ENCODE results near the gene EEF2. TPM values are rescaled to one million over a fixed set of nuclear protein-coding genes. Genes with fewer than 3 reads are reported as not detected.
"Not testable (repeated sequence)": the region's sequence is repeated elsewhere in the genome, so short reads cannot be mapped to it uniquely, and the experiment has no call there.

Gene EEF2
- total RNA-seq, 1 donor from 2014 or later, result 2,451 TPM

DNA sequence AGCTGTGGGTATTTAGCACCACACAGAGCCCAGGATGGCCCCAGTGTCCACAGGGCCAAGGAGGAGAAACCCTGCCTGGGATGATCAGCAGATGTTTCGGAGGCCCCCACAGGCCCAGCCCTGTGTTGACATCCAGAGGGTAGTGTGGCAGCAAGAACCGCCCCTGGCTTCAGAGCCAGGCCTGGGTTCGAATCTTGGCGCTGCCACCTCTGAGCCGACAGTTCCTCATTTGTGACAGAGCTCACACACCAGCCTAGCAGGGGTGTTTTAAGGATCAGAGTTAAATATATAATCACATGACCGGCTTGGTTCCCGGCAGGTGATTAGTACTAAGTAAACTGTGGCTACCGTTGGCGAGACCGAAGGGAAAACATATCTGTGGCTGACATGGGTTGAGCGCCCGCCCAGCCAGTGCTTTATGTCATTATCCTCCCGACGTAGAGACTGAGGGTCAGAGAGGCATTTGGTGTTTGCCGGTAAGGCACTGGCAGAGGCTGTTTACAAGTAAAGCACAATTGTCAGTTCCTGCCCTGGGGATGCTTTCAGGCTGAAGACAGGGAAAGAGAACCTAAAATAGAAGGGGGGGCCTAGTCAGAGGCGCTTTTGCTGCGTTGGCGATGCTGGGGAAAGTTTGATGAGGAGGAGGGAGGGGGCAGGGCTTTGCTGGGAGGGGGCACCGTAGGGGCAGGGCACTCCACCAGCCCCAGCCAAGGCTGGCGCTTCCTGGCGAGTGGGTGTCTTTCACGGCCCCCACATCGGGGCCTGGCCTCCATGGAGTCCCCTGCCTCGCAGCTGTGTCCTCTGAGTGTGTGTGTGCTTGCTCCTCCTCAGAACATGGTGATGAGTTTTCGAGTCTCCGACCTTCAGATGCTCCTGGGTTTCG lies 27.1 kb upstream of the EEF2 start:
- Mint-ChIP-seq H3K4me1 (ENCODE audit: low read depth) (peaks cover 8% of the 10 kb centered on the region), H3K27ac (no peak overlapping the region), H3K27me3 (ENCODE audit: low read depth) (no peaks in the 10 kb centered on the region), H3K4me3 (ENCODE audit: low read depth) (no peak overlapping the region), H3K36me3 (ENCODE audit: low read depth) (peaks cover 26% of the 10 kb centered on the region), H3K9me3 (no peaks in the 10 kb centered on the region)
- intact Hi-C loops (cut with micrococcal nuclease), result no loop called here
- no peak for DNase-seq (ENCODE audit: low spot score)

DNA sequence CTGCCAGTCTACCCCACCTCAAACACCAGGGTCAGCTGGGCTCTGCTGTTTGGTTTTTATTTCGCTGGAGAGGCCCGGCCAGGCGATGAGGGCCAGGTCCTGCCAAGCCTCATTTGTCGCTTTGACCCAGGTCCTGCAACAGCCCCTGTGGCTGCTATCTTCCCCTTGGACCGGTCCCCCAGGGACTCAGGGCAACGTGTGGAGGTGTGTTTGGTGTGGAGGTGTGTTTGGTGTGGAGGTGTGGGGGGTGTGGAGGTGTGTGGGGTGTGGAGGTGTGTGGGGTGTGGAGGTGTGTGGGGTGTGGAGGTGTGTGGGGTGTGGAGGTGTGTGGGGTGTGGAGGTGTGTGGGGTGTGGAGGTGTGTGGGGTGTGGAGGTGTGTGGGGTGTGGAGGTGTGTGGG lies 26.2 kb upstream of the EEF2 start:
- H3K27ac Mint-ChIP-seq; intact Hi-C loops (cut with micrococcal nuclease); H3K27me3 Mint-ChIP-seq (ENCODE audit: low read depth); H3K9me3 Mint-ChIP-seq; DNase-seq (ENCODE audit: low spot score); H3K4me1 Mint-ChIP-seq (ENCODE audit: low read depth): not testable (repeated sequence)
- peaks cover 24% of the 10 kb centered on the region for H3K36me3 Mint-ChIP-seq (ENCODE audit: low read depth)
- peak overlapping the region; percentile 45 for H3K4me3 Mint-ChIP-seq (ENCODE audit: low read depth)

DNA sequence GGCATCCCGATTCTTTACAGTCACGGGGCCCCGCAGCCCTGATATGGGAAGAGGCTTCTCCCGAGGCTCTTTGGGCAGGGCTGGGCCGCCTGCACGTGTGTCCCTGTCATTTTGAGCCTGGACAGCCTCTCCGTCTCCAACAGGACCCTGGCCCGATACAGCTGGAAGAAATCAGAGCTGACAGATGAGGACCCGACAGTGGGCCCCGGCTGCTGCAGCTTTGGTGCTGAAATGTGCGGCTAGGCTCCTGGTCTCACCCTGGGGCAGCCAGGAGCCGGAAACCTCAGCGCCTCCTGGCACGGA lies 25.5 kb upstream of the EEF2 start:
- H3K4me1 Mint-ChIP-seq (ENCODE audit: low read depth), result peaks cover 8% of the 10 kb centered on the region
- no peak overlapping the region for H3K27ac Mint-ChIP-seq
- H3K9me3 Mint-ChIP-seq, result no peaks in the 10 kb centered on the region
- H3K36me3 Mint-ChIP-seq (ENCODE audit: low read depth), result peaks cover 24% of the 10 kb centered on the region
- no peak for DNase-seq (ENCODE audit: low spot score)
- intact Hi-C loops (cut with micrococcal nuclease), result no loop called here
- no peak overlapping the region for H3K4me3 Mint-ChIP-seq (ENCODE audit: low read depth)
- H3K27me3 Mint-ChIP-seq (ENCODE audit: low read depth), result no peaks in the 10 kb centered on the region

DNA sequence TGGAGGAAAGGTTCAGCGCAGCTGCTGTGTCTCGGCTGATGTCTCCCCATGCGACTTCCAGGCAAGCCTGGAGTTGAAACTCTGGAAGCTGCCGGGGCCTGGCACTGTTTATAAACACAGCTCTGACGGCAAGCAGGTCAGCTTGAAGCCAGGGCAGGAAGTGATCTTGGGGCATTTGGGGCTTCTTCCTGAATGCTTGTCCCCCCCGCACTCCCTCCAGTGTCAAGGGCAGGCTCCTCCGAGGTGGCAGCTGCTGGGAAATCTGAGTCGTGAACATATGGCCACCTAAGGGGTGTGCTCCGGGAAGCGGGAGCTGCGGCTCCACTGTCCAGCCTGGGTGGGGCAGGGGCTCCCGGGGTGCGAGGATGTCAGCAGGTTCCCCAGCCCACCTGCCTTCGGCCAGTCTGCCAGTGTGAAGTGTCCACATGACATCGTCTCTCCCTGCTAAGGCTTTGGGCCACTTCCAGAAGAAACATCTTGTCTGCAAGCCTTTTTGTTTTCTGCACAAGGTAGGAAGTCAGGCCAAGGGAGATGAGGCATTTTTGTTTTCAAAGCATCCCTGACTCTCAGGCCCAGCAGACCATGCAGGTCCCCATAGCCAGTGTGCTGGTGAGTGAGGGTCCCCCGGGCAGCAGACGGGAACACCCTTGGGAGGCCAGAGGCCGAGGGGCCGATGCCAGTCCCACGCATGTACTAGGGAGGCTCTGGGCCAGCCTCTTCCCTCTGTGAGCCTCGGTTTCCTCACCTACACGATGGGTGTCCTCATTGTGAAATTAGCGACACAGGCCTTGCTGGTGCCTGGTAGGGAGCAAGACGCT lies 24.9 kb upstream of the EEF2 start:
- no peak for DNase-seq (ENCODE audit: low spot score)
- peaks cover 8% of the 10 kb centered on the region for H3K4me1 Mint-ChIP-seq (ENCODE audit: low read depth)
- H3K27ac Mint-ChIP-seq, result no peak overlapping the region
- no peaks in the 10 kb centered on the region for H3K27me3 Mint-ChIP-seq (ENCODE audit: low read depth)
- H3K9me3 Mint-ChIP-seq, result no peaks in the 10 kb centered on the region
- peak overlapping the region; percentile 86 for H3K4me3 Mint-ChIP-seq (ENCODE audit: low read depth)
- intact Hi-C loops (cut with micrococcal nuclease), result loop anchor here (5.0 to 10.0 kb wide), 2 partner anchors 57 to 115 kb away; partner anchors contain the start of genes MAP2K2 and ZBTB7A
- H3K36me3 Mint-ChIP-seq (ENCODE audit: low read depth), result peaks cover 24% of the 10 kb centered on the region

DNA sequence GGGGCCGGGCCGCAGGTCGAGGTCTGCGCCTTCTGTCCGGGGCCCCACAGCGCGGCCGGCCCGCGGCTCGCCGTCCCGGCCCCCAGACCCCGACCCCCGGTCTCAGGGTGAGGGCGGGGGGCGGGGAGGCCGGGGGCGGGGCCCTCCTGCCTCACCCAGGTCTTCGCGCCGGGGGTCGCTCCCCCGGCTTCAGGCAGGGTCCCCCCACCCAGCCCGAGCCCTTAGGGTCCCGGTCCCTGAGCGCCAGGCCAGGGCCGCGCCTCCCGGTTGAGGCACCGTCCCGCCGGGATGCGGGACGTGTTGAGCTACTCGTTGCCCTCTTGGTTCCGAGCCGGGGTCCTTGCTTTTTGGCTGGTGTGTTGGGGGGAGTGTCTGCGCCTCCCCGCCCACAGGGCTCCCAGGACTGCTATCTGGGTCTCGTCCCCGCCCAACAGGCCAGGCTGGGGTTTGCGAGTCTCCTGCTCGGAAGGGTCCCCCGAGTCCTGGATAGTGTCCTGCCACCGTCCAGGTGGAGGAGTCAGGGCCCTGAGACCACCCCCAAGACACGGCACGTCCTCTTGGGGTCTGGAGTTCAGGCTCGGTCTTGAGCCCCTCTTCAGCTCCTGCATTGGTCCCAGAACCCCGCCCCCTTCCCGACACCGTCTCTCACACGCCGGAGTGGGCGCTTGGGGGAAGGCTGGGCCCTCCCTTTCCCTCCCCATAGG lies 22.7 kb upstream of the EEF2 start:
- peaks cover 8% of the 10 kb centered on the region for H3K4me1 Mint-ChIP-seq (ENCODE audit: low read depth)
- H3K36me3 Mint-ChIP-seq (ENCODE audit: low read depth), result peaks cover 14% of the 10 kb centered on the region
- peak overlapping the region; percentile 72 for H3K27ac Mint-ChIP-seq
- H3K4me3 Mint-ChIP-seq (ENCODE audit: low read depth), result peak overlapping the region; percentile 86
- no peaks in the 10 kb centered on the region for H3K27me3 Mint-ChIP-seq (ENCODE audit: low read depth)
- no peaks in the 10 kb centered on the region for H3K9me3 Mint-ChIP-seq
- no peak for DNase-seq (ENCODE audit: low spot score)
- intact Hi-C loops (cut with micrococcal nuclease), result loop anchor here (1.0 to 10.0 kb wide), 5 partner anchors 18 to 174 kb away; partner anchors contain the start of genes ANKRD24, EEF2, MAP2K2 and SIRT6

DNA sequence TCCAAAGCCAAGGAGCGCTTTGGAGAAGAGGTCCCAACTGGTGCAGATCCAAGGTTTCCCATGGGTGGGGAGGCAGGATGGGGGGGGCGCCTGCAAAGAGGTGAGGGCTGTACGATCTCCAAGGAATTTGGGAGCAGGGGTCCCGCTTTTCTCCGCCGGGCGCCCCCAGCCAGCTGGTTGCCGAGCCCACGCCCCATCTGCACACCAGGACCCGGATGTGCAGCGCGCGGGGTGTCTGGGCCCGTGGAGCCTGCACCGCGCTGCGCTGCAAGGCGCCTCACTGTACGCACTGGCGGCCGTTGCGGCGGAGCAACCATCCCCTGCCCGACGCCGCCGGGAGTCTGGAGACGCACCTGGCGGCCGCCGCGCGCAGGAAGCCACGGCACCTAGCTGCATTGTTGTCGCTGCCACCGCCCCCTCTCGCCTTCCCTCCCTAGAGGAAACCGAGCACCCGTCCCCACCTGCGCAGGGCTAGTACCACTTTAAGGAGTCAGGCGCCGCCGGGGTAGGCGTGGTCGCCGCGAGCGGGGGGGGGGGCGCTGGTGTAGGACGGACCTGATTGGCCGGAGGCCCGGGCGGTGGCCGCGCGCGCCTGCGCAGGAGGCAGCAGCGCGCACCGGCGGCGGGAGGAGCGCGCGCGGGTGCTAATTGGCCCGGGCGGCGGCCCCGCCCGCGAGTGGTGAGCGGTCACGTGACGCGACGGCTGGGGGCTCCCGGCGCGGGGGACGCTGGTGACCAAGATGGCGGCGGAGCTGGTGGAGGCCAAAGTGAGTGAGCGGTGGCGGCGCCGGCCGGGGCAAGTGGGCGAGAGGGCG lies 22.0 kb upstream of the EEF2 start, which contains the start of gene PIAS4:
Gene PIAS4, plus strand, starts transcription at position 716 of the 815 bp plus-strand sequence. Its CDS starts 25 bp downstream, at position 741.
- H3K4me3 Mint-ChIP-seq (ENCODE audit: low read depth), result peak within 1 kb of the TSS; percentile 86
- intact Hi-C loops (cut with micrococcal nuclease), result loop anchor here (1.0 to 10.0 kb wide), 5 partner anchors 17 to 175 kb away; partner anchors contain the start of genes ANKRD24, EEF2, MAP2K2 and SIRT6
- H3K27me3 Mint-ChIP-seq (ENCODE audit: low read depth), result no peaks in the 10 kb centered on the region
- no peaks in the 10 kb centered on the region for H3K9me3 Mint-ChIP-seq
- H3K27ac Mint-ChIP-seq, result peak within 1 kb of the TSS; percentile 73
- DNase-seq (ENCODE audit: low spot score), result peak; percentile 94
- H3K4me1 Mint-ChIP-seq (ENCODE audit: low read depth), result peaks cover 8% of the 10 kb centered on the region
- H3K36me3 Mint-ChIP-seq (ENCODE audit: low read depth), result peaks cover 6% of the 10 kb centered on the region

DNA sequence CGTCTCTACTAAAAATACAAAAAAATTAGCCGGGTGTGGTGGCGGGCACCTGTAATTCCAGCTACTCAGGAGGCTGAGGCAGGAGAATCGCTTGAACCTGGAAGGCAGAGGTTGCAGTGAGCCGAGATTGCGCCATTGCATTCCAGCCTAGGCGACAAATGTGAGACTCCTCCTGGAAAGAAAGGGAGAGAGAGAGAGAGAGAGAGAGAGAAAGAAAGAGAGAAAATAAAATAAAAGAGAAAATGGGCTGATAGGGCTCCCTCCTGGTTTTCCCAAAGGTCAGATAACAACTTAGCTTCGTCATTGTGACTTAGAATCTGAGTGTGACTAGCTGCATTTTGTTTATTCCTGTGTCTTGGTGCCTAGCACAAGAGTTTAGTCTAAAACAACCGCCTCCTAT lies 20.2 kb upstream of the EEF2 start:
- DNase-seq (ENCODE audit: low spot score); H3K36me3 Mint-ChIP-seq (ENCODE audit: low read depth); H3K27ac Mint-ChIP-seq; H3K4me1 Mint-ChIP-seq (ENCODE audit: low read depth); H3K9me3 Mint-ChIP-seq; H3K27me3 Mint-ChIP-seq (ENCODE audit: low read depth): not testable (repeated sequence)
- intact Hi-C loops (cut with micrococcal nuclease), result loop anchor here (5.0 to 10.0 kb wide), 2 partner anchors 62 to 119 kb away; partner anchors contain the start of genes MAP2K2 and ZBTB7A
- H3K4me3 Mint-ChIP-seq (ENCODE audit: low read depth), result peak overlapping the region; percentile 68

DNA sequence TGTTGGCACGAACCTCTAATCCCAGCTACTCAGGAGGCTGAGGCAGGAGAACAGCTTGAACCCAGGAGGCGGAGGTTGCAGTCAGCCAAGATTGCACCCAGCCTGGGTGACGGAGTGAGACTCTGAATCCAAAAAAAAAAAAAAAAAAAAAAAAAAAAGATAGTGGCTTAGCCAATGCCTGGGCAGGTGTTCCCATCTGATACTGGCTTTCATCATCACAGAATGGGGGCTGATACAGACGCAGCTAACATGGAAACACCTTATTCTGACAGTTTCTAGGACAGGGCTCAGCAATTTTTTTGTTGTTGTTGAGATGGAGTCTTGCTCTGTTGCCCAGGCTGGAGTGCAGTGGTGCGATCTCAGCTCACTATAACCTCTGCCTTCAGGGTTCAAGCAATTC lies 15.5 kb upstream of the EEF2 start:
- not testable (repeated sequence) for H3K9me3 Mint-ChIP-seq; H3K36me3 Mint-ChIP-seq (ENCODE audit: low read depth); H3K27me3 Mint-ChIP-seq (ENCODE audit: low read depth); DNase-seq (ENCODE audit: low spot score); H3K27ac Mint-ChIP-seq; H3K4me1 Mint-ChIP-seq (ENCODE audit: low read depth); H3K4me3 Mint-ChIP-seq (ENCODE audit: low read depth)
- intact Hi-C loops (cut with micrococcal nuclease), result loop anchor here (10.0 kb wide), 1 partner anchor 124 kb away; the partner anchor contains the start of gene MAP2K2

DNA sequence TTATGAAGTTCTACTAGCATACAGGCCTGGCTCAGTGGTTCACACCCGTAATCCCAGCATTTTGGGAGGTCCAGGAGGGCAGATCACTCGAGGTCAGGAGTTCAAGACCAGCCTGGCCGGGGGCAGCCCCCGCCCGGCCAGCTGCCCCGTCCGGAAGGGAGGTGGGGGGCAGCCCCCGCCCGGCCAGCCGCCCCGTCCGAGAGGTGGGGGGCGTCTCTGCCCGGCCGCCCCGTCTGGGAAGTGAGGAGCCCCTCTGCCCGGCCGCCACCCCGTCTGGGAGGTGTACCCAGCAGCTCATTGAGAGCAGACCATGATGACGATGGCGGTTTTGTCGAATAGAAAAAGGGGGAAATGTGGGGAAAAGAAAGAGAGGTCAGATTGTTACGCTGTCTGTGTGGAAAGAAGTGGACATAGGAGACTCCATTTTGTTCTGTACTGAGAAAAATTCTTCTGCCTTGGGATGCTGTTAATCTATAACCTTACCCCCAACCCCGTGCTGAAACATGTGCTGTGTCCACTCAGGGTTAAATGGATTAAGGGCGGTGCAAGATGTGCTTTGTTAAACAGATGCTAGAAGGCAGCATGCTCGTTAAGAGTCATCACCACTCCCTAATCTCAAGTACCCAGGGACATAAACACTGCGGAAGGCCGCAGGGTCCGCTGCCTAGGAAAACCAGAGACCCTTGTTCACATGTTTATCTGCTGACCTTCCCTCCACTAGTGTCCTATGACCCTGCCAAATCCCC lies 13.6 kb upstream of the EEF2 start:
- H3K27me3 Mint-ChIP-seq (ENCODE audit: low read depth); H3K9me3 Mint-ChIP-seq; H3K36me3 Mint-ChIP-seq (ENCODE audit: low read depth); H3K4me1 Mint-ChIP-seq (ENCODE audit: low read depth); intact Hi-C loops (cut with micrococcal nuclease); H3K4me3 Mint-ChIP-seq (ENCODE audit: low read depth); H3K27ac Mint-ChIP-seq; DNase-seq (ENCODE audit: low spot score): not testable (repeated sequence)

DNA sequence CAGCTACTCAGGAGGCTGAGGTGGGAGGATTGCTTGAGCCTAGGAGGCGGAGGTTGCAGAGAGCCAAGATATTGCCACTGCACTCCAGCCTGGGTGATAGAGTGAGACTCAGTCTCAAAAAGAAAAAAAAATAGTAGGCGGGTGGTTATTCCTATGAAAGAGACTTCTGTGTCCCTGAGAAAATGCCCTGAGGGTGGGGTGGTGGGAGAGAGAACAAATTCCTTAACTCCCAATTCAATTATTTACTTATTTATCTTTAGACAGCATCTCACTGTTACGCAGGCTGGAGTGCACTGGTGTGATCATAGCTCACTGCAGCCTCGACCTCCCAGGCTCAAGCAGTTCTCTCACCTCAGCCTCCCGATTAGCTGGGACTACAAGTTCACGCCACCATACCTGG lies 10.3 kb upstream of the EEF2 start:
- DNase-seq (ENCODE audit: low spot score), result no peak
- Mint-ChIP-seq H3K36me3 (ENCODE audit: low read depth) (no peaks in the 10 kb centered on the region), H3K9me3 (peaks cover 3% of the 10 kb centered on the region), H3K4me3 (ENCODE audit: low read depth) (no peak overlapping the region), H3K27ac (no peak overlapping the region), H3K27me3 (ENCODE audit: low read depth) (no peaks in the 10 kb centered on the region), H3K4me1 (ENCODE audit: low read depth) (peaks cover 6% of the 10 kb centered on the region)
- intact Hi-C loops (cut with micrococcal nuclease), result no loop called here

DNA sequence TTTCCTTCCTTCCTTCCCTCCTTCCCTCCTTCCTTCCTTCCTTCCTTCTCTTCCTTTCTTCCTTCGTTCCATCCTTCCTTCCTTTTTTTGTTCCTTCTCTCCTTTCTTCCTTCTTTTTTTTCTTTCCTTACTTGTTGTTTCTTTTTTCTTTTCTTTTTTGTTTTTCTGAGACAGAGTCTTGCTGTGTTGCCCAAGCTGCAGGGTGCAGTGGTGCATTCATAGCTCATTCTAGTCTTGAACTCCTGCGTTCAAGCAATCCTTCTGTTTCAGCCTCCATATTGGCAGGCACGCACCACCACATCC lies 5.5 kb upstream of the EEF2 start:
- Mint-ChIP-seq H3K36me3 (ENCODE audit: low read depth) (no peaks in the 10 kb centered on the region), H3K9me3 (peaks cover 3% of the 10 kb centered on the region), H3K4me3 (ENCODE audit: low read depth) (peak overlapping the region; percentile 46), H3K27me3 (ENCODE audit: low read depth) (no peaks in the 10 kb centered on the region), H3K27ac (peak overlapping the region; percentile 61), H3K4me1 (ENCODE audit: low read depth) (peaks cover 16% of the 10 kb centered on the region)
- intact Hi-C loops (cut with micrococcal nuclease), result loop anchor here (1.0 kb wide), 1 partner anchor 17 kb away; the partner anchor contains the start of gene PIAS4
- DNase-seq (ENCODE audit: low spot score), result no peak

All from activated T-helper 2 cell treated with anti-CD3 and anti-CD28 coated beads, Interferon-gamma antibody, Interleukin-2, Interleukin-4, amounts not matched to agents 10 μg/mL and 5 μg/mL and 100 μg/mL, durations not matched to agents 14 hours and 24 hours and 36 hours (primary cell).